SKM-1 treated with dmso at 0.1 percent for 144 hours (cell line): ENCODE results near the gene SLC7A8.

Experiments used
- DNase-seq: peaks from one replicate; lab custom pipeline; 2025; ENCODE audit not compliant: unreplicated experiment; lab: John Stamatoyannopoulos, UW

Gene SLC7A8

DNA sequence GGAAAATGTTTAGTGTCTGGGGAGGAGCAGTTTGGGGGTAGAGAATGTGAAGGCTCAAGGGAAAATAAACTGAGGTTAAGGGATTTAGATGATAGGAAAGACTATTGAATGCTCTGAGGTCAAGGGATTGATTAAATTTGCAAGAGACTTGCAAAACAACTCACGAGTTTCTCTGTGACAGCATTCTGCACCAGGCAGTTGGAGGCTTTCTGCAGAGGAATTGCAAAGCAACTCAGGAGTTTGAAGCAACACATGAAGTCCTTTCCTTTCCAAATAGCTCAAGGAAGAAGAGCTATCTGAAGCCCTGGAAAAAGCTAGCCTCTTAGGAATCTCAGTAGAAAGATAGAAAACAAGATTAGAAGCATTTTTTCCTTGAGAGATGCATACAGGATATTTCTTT lies 23.9 kb downstream of the SLC7A8 start:
- DNase-seq, result no peak

DNA sequence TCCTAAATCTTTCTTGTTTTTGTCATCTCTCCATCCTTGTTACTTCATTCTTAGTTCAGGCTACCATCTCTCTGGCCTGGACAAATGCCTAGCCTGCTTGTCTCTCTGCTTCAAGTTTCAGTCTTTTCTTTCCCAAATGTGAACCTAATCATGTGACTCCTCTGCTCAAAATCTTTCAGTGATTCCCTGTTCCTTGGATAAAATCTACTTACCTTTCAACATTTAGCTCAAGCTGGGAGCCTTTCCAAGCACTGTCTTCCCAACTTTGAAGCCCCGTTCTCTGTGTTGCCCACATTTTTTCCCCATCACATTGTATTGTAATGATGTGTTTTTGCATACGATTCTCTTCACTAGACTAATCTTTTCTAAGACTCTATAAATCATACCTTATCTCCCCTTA lies 24.7 kb downstream of the SLC7A8 start:
- DNase-seq, result no peak

DNA sequence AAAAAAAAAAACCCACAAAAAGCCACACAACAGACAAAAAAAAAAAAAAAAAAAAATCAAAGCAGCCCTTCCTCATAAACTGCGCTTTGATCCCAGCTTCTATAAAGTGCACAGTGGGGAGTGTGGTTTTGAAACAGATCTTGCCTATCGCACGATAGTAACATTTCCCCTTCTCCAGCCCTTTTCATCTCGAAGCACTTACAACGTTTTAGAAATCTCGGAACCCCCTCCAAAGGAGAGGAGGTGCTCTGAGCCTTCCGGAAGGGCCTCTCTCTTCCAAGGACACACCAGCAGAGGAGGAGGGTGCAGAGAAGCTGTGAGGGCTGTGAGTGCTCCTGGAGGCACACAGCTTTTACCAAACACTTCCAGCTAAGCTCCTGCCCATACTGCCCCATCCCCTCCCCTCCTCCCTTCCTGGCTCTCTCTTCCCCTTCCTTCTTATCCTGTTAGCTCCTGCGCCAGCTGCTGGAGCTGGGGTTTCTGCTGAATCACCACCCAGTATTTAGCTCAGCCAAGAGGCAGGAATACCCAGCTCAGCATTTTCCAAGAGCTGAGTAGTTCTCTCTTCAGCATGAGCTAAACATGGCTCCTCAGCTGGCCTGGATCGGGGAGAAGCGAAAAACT lies 28.4 kb downstream of the SLC7A8 start:
- no peak for DNase-seq

DNA sequence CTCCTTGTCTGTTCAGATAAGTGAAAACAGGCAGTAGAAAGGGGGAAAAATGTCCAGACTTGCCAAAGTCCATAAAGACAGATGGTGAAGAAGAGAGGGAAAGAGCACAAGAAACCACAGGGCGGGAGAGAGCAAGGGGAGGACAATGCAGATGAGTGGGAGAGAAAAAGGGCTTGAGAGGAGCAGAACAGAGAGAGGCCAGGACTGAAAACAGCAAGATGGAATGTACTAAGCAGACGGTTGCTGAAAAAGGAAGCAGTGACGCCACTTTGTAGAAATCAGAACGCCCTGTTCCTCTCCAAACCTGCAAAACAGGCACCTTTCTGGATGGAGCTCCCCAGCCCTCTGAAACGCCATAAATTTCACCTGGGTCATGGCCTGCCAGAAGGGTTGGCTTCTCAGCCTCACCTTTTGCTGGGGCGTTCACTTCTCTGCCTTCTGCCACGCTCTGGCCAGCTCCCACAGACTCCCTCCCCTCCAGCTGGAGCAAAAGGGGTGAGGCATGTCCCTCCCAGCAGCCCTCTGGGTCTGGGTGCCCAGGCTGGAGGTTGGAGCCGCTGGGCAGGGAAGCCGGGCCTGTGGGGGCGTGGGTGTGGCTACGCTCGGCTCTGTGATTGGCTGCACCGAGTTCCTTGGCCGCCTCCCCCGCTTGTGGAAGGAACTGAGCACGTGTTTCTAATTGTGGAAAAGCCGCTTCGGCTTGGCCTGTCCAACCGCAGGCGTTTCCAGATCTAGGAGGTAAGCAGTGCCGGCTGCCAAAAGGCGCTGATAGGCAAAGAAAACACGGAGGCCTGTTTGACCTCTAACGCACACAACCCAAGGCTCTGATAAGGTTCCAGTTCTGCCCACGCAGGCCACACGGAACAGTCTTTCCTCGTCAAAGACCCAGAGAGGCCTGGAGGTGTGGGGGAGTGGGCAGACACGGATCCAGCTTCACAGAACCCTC lies 29.3 kb downstream of the SLC7A8 start:
- no peak for DNase-seq

DNA sequence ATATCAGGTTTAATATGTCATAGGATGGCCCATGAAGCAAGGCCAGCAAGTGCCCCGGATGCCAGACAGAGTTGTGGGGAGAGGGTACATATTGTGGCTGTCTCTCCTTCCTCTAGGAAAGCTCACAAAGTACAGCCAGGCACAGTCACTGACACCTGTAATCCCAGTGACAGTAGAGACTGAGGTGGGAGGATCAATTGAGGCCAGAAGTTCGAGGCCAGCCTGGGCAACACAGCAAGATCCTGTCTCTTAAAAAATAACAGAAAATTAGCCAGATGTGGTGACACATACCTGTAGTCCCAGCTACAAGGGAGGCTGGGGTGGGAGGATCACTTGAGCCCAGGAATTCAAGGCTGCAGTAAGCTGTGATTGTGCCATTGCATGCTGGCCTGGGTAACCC lies 32.1 kb downstream of the SLC7A8 start:
- no peak for DNase-seq

DNA sequence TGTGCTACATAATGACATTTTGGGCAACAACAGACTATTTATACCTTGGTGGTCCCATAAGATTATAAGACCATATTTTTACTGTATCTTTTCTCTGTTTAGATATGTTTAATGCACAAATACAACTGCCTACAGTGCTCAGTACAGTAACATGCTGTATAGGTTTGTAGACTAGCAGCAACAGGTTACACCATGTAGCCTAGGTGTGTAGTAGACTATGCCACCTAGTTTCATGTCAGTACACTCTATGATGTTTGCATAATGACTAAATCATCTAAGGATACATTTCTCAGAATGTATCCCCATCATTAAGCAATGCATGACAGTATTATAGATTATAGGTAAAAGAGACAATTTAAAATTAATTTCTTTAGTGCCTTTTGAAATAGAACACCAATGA lies 33.7 kb downstream of the SLC7A8 start:
- DNase-seq, result no peak

DNA sequence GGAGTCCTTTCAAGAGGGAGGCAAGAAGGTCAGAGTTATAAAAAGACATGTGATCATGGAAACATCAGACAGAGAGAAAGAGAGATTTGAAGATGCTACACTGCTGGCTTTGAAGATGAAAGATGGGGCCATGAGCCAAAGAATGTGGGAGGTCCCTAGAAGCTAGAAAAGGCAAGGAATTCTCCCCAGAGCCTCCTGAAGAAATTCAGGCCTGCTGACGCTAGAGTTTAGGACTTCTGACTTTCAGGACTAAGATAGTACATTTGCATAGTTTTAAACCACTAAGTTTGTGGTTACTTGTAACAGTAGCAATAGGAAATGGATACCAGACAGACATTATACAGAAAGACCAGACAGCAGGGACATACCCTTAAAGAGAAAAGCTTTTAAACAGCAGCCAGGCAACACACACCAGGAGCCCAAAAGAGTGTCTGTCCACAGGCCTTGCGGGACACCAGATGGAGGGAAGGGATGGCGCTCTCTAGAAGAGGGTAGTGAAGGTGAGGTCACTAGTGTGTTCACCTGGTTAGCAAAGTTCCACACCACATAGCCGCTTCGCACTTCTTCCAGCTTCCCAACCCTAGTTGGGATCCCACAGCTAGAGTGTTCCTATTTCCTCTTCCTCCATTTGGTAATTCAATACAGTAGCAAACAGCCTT lies 34.7 kb downstream of the SLC7A8 start:
- DNase-seq, result no peak

DNA sequence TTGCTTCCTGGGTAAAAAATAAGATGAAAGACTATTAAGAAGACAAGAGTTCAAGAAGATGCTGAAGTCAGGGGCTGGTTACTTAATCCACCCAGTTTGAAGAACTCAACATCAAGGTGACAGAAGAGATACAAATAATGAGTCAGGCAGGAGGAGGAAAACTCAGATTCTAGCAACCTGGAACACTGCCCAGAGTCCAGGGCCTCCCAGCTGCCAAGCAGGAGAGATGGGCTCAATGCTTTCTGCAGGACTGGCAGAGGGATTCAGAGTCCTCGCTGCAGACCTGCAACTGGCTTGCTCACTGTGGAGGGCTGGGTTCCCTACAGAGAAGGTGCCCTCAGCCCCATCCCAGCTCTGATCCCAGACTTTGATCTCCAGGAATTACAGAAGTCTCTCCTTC lies 35.8 kb downstream of the SLC7A8 start:
- no peak for DNase-seq

DNA sequence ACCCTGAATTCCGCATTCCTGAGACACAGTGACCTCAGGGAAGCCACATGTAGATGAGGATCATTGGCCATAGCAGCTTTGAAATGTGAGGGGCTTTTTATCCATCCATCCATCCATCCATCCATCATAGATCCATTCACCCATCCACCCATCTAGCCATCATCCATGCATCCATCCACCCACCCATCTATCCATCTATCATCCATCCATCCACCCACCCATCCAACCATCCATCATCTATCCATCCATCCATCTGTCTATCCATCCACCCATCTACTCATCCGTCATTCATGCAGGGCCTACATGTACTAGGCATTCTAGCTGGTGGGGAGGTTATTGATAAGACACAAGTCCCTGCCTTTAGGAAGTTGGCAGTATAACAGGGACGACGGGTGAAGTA lies 36.5 kb downstream of the SLC7A8 start:
- DNase-seq, result no peak

DNA sequence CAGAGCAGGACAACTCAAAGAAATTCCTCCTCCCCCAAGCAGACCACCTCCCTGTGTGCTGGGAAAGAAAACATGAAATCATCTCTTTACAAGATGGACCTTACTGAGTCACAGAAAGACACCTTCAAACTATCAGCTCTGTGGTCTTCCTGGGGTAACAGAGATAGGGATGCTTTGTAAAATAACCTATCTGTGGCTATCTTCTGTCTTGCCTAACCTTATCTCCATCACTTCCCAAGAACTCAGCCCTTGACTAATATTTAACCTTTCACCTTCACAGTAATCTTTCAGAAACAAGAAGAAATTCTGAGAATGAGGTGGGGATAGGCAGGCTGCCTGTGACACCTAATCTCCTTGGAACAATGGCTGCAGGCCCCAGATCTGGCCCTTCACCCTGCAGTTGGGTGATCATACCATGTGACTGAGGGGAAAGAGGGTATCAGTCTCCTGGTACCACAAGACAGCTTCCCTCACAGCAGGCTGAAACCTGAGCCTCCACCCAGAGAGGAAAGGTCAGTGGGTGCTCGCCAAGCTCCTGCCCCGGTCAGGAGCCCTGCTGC lies 37.0 kb downstream of the SLC7A8 start:
- DNase-seq, result no peak

DNA sequence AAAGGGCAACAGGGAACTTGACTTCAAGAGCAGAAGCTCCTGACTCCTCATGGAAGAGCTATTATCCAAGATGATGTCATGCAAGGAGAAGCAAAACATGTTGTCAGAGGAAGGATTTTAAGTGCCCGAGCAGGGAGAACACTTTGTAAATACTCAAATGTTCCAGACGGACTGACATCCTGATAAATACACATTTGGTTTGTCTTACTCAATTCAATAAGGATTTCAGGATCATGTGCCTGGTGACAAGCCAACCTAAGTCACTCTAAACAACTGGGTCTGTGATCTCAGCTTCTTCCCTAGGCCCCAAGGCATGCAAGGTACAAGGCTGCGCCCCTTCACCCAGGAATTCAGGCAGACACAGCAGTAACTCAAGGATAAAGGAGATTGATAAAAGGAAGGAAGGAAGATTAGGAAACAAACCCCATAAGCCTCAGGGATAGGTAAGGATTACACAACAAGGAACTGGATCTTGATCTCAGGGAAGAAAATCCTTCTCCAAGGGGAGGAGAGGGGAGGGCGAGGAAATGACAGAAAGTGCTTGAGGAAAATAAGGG lies 37.6 kb downstream of the SLC7A8 start:
- no peak for DNase-seq

DNA sequence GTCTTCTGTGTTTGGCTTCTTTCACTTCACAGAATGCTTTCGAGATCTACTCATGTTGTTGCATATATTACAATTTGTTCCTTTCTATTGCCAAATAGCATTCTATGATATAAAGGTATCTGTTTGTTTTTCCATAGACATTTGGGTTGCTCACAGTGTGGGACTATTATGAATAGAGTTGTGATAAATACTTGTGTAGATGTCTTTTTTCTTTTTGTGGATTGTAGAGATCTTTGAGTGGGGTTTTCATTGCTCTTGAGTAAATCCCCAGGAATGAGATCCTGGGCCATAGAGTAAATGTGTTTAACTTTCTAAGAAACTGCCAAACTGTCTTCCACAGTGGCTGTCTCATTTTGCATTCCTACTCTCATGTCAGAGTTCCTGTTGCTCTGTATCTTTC lies 39.5 kb downstream of the SLC7A8 start:
- no peak for DNase-seq

DNA sequence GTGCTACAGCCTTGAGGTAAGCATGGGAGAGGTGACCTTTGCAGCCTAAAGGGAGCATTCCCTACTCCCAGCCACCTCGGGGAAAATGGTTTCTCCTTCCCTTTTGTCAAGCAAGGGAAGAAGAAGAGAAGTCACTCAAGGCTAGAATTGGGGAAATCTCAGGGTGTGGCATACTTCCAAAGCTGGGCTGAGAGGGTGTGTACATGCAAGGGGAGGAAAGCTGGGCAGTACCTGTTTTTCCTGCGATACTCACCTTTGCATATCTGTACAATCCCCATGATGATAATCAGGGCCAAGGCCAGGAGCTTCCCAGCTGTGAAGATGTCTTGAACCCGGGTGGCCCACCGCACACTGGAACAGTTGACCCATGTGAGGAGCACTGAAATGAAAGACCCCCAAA lies 40.6 kb downstream of the SLC7A8 start:
- no peak for DNase-seq

DNA sequence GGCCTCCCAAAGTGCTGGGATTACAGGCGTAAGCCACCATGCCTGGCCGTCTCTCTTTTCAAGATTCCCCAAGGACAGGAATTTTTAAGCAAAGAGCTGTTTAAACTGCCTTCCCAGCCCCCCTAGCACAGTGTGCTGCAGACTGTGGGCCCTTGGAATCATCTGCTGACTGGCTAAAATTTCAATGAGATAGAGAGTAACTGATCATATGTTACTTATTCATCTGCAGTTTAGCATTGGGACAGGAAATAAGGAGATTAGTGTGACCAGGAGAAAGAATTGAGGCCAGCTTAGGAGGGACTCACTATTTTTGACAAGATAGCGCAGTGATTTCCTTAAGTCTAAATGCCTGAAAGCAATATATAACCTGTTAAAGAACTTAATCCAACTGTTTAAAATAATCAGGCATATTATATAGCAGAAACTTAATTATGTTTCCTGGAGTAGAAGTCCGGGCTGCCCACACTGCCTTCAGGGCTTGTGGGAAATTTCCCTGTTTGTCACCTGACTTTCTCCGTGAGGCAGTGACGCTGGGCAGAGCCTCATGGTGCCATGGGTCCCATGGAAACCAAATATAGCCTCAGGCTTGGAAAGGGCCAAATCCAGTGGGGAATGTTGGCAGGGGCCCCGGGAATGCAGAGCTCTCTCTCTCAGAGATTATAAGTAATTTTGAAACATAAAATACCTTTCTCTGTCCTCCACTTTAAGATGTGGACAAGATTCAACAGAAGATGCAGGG lies 41.6 kb downstream of the SLC7A8 start:
- DNase-seq, result no peak

DNA sequence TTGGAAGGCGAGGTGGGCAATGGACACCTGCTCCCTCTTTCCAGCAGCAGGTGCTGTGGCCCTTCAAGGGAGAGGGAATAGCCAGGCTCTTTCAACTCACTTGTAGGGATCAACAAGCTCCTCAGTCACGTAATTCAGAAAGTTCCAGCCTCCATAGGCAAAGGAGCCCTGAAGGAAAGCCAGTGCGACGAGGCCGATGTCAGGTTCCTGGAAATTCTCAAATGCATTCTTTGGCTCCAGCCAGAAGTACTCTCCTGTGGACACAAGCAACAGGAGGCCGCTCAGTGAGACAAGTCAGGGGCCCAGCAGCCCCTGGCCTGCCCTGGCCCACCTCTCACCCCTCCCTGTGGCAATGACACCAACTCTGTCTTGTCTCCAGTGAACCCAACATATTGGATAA lies 43.1 kb downstream of the SLC7A8 start:
- no peak for DNase-seq

DNA sequence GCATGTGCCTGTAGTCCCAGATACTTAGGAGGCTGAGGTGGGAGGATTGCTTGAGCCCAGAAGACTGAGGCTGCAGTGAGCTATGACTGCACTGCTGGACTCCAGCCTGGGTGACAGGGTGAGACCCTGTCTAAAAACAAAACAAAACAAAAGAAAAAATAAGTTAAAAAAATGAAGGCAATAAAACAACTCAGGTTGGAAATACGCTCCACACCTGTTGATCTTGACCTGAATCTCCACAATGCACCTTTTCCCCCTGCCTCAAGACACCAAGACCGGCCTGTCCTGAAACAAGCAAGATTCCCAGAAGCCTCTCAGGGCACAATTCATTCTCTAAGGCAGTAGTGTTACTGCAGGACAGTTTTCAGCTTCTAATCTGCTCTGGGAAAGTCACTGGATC lies 43.6 kb downstream of the SLC7A8 start:
- DNase-seq, result no peak

DNA sequence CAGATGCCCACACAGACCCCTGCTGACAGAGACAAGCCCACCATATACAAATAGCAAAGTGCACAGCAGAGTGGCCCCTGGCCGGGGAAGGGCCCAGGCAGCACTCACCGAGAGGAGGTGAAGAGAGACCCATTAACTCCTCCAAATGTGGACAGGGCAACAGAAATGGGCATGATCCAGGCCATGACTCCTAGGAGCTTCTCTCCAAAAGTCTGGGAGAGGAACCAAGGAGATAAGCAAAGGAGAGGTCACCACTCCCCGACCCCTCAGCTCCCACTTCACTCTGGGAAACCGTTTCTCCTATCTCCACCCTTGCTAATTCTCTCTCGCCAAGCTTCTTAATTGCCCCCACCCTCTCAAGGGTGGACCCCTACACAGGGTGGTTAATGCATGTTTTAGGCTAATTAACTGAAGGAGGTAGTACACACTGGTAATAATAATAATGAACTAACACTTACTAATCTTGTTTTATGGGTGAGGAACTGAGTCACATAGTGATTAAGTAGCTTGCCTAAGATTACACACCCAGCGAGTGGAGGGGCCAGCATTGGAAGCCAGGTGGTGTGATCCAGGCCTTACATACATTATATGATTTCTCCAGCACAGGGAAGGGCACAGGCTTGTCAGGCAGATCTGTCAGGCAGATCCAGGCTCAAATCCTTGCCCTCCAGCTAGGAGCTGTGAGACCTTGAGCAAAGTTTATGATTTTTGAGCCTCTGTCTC lies 45.5 kb downstream of the SLC7A8 start:
- DNase-seq, result no peak

DNA sequence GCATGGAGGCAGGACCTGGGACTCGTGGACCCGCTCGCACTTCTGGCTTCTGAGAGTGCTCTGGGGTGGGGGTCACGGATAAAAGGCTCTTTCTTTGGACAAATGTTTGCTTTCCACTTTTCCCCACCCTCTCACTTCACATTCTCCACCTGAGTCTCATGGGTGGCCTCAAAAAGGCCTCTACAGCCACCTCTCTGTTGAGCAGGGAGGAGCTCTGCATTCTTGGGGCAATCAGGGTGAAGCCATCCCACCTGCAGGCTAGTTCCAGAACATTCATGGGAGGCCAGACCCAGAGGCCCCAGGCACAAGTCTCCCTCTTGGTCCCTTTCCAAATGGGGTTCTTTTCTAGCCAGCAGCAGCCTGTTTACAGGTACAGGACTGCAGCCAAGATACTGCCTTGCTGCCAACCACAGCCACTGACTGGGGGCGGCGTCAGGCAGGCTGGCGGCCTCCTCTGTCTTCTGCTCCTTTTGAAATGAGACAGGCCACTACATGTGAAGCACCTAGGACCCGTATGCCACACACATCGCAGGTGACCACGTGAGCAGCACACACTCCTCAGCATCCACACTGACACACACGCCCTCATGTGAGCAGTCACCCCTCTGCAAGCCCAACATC lies 46.2 kb downstream of the SLC7A8 start:
- no peak for DNase-seq

DNA sequence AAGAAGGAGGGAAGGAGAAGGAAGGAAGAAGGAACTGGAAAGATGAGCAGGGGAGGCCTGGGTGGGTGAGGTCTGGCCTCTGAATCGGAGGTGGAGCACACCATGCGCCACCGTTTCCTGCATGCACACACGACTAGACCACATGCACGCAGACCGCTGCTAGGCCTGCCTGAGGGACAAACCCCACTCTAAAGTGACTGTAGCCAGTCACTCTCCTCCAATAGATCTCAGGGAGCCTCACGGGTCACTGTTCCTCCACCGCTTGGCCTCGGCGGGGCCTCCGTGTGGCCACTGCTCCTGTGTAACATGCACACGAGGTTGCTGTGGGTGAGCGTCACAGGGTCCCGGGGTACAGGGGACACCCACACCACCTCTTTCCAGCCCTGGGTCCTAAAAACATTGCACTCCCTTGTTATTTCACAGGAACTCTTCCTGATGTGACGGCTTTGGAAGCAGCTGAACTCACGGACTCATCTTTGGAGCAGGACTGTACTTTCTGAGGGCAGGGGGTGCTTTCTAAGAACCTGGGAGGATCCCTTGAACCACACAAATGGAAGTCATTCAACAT lies 46.8 kb downstream of the SLC7A8 start:
- DNase-seq, result no peak
